Ovary (tissue), 9 donors: ENCODE results near the gene FUCA2. TPM values are rescaled to one million over a fixed set of nuclear protein-coding genes. Genes with fewer than 3 reads are reported as not detected.

Experiments used
- DNase-seq, 5 donors: peaks; one replicate each; pipeline ENCODE4 v3.0.0-alpha.2; 2019 to 2020
- H3K27ac ChIP-seq, 2 donors: fragments of 200-600 bp; one replicate each; pipeline versions ENCODE4 v1.5.1 to v1.8.0; 2019 to 2022
- H3K27me3 ChIP-seq: fragments of 200-600 bp; one replicate; pipeline ENCODE4 v1.8.0; 2022
- H3K36me3 ChIP-seq: fragments of 200-600 bp; sonication (generic); one replicate; pipeline ENCODE4 v1.5.1; 2019
- H3K4me1 ChIP-seq: one replicate; pipeline ENCODE4 v1.8.1; 2013; ENCODE audit warnings: mild to moderate bottlenecking, moderate library complexity; ENCODE audit not compliant: insufficient read depth
- H3K4me3 ChIP-seq: fragments of 200-600 bp; sonication (generic); one replicate; pipeline ENCODE4 v1.5.1; 2017
- H3K9me3 ChIP-seq, 2 donors: fragments of 200-600 bp in 1 of 2; sonication (generic) in 1 of 2; one replicate each; pipeline versions ENCODE4 v1.5.1 to v1.8.1; 2013 to 2019; ENCODE audit warnings: mild to moderate bottlenecking in 1 of 2, moderate library complexity in 1 of 2
- EP300 ChIP-seq: sonication (generic); formaldehyde crosslinking; IDR thresholded peaks from one replicate; pipeline ENCODE4 v1.6.1; 2017; ENCODE audit warnings: antibody characterized with exemption
- POLR2A ChIP-seq: fragments of 450-650 bp; IDR thresholded peaks from one replicate; pipeline ENCODE4 v1.6.1; 2017; ENCODE audit warnings: antibody characterized with exemption, mild to moderate bottlenecking, moderate library complexity
- WGBS, 3 donors: extraction: QIAGEN DNeasy Blood & Tissue Kit in 1 of 3; methylation state at CpG; one replicate each; pipeline versions ENCODE4 v1.1.5 to v1.1.7; 2013 to 2017; 5-methylcytosine and 5-hydroxymethylcytosine counted together
- intact Hi-C, 4 donors: fragments of 100-400 bp; cut with DNase I; formaldehyde crosslinking; loops; one replicate each; pipeline versions ENCODE4 v1.11.0 to v1.15.1; 2022 to 2023
- polyA plus RNA-seq, 2 donors: library from polyadenylated mRNA; stranded (reverse); fragments of 200-250 nt in 1 of 2; fragments of 350-450 nt in 1 of 2; fragmentation: Illumina TruSeq in 1 of 2; extraction: RNeasy Lipid Tissue Mini Kit (QIAGEN cat#74804) in 1 of 2; gene quantifications; one replicate each; pipeline ENCODE4 v1.2.3, GENCODE V29; 2013 to 2014
- total RNA-seq, 7 donors: library from RNA; depleted of rRNA in 2 of 7; stranded (reverse); fragments of >200 nt in 2 of 7; fragmentation: NEBNext Ultra II Directional in 3 of 7; extraction: Animal tissue kit (Norgen Biotek cat#: 25700) in 3 of 7; gene quantifications; one replicate each; pipeline versions ENCODE4 v1.1.0 to v1.2.4, GENCODE V29; 2016 to 2023
- TF ChIP-seq, protein P1 (sequence below), 3 donors: fragments of 450-650 bp in 2 of 3; fragments of 200-600 bp in 1 of 3; IDR thresholded peaks; one replicate each; pipeline versions ENCODE4 v1.5.1 to v1.8.0; 2016 to 2022; ENCODE audit warnings: antibody characterized with exemption in 3 of 3, mild to moderate bottlenecking in 1 of 3
- donor health status: DM: no; HTN: no; CAD: no; lungs with moderate emphysema.
- donor health status: DM: no; HTN: no; CAD: no.
- donor health status: Bipolar disorder and iron deficiency.
- donor health status: DM: yes; HTN: yes; CAD: no.
- donor health status: DM: no; HTN: no; CAD: no.
- donor health status: DM: yes; HTN: yes; CAD: no.

Gene FUCA2
- total and polyA plus RNA-seq, 9 donors: 23.2 to 68.1 (median 44.8) TPM

DNA sequence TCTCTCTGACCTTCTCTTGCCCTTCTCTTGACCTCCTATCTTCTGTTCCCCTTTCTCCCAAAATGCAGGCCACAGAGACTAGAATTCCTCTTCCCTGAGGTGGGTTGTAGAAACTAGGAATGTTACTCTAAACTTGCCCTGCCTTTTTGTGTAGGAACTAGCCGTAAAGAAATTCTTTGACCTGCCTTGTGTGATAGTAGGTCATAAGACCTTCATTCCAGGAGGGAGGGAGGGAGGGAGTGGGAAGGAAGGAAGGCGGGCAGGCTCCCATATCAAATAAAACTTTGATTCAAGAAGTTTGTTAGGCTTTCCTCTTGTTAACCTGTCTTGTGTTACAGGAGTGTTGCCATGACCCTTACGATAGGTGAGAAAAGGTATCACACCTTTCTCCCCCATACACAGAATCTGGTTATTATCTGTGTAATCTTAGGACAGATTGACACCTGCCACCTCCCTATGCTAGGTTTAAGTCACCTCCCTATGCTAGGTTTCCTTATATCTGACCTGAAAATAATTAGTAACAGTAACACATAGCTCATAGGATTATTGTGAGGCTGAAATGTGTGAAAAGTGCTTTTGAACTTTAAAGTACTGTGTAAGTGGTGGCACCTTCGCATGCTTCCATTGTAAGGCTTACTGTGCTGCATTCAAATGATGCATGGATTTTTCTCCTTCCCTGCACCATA is 32.6 kb upstream of the FUCA2 start:
- DNase-seq: no peak
- no peaks in the 10 kb centered on the region for H3K9me3 ChIP-seq
- H3K4me1 ChIP-seq: no peaks in the 10 kb centered on the region
- intact Hi-C loops: no loop called here
- no peak for TF ChIP-seq POLR2A
- no peak for TF ChIP-seq EP300
- TF ChIP-seq, protein P1, sequence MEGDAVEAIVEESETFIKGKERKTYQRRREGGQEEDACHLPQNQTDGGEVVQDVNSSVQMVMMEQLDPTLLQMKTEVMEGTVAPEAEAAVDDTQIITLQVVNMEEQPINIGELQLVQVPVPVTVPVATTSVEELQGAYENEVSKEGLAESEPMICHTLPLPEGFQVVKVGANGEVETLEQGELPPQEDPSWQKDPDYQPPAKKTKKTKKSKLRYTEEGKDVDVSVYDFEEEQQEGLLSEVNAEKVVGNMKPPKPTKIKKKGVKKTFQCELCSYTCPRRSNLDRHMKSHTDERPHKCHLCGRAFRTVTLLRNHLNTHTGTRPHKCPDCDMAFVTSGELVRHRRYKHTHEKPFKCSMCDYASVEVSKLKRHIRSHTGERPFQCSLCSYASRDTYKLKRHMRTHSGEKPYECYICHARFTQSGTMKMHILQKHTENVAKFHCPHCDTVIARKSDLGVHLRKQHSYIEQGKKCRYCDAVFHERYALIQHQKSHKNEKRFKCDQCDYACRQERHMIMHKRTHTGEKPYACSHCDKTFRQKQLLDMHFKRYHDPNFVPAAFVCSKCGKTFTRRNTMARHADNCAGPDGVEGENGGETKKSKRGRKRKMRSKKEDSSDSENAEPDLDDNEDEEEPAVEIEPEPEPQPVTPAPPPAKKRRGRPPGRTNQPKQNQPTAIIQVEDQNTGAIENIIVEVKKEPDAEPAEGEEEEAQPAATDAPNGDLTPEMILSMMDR (IDR thresholded peaks at IDR 0.05): no peak
- WGBS, 3 donors: 86 to 95% (median 86%) methylated on average over 4 of the region's 4 CpGs
- no peaks in the 10 kb centered on the region for H3K36me3 ChIP-seq
- H3K27ac ChIP-seq: no peak overlapping the region
- no peaks in the 10 kb centered on the region for H3K27me3 ChIP-seq
- no peak overlapping the region for H3K4me3 ChIP-seq

DNA sequence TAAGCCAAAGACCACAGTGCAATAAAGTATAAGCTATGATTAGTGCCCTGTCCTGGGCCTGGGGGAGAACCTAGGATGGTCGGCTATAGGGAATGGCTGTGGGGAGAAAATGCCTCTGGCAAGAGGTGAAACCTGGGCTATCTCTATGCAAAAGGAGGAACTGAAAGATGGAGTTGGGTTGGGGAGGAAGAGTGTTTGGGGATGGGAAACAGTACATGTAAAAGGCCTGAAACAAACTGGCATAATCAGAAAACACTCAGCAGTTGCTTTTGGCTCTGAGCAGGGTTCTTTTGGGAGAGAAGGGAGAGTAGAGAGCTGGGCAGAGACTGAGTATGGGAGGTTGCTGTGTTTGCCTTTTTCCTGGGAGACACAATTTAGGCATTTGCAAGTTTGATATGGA is 31.9 kb upstream of the FUCA2 start:
- intact Hi-C loops: no loop called here
- 78 to 82% (median 79%) methylated on average over 1 of the region's 1 CpG for WGBS, 3 donors
- H3K27ac ChIP-seq: no peak overlapping the region
- DNase-seq: no peak
- no peak overlapping the region for H3K4me3 ChIP-seq
- no peak for TF ChIP-seq POLR2A
- TF ChIP-seq, protein P1 (IDR thresholded peaks at IDR 0.05): no peak
- no peak for TF ChIP-seq EP300
- H3K27me3 ChIP-seq: no peaks in the 10 kb centered on the region
- no peaks in the 10 kb centered on the region for H3K4me1 ChIP-seq
- H3K36me3 ChIP-seq: no peaks in the 10 kb centered on the region
- H3K9me3 ChIP-seq: no peaks in the 10 kb centered on the region

DNA sequence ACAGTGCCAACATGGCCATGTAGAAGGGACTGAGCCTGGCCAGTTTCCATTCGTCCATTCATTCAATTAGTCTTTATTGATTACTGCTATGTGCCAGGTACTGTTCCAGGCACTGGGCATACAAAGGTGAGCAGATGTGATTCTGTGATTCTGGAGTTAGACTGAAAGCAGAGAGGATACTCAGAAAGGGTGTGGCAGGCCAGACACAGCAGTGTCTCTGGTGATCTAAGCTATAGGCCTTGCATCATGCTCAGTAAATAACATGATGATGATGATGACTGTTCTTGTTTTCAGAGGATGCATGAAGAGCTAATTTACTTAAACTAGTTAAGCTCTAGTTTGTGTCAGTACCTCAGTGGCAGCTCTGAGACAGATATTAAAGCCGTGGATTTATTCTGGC is 31.4 kb upstream of the FUCA2 start:
- intact Hi-C loops: no loop called here
- no peak overlapping the region for H3K27ac ChIP-seq
- no peaks in the 10 kb centered on the region for H3K27me3 ChIP-seq
- H3K36me3 ChIP-seq: no peaks in the 10 kb centered on the region
- no peaks in the 10 kb centered on the region for H3K9me3 ChIP-seq
- no peak for DNase-seq
- TF ChIP-seq, protein P1 (IDR thresholded peaks at IDR 0.05): no peak
- TF ChIP-seq POLR2A (no peak), EP300 (no peak)
- peaks cover 1% of the 10 kb centered on the region for H3K4me1 ChIP-seq
- H3K4me3 ChIP-seq: no peak overlapping the region
- WGBS, 3 donors: 86 to 94% (median 89%) methylated on average over 2 of the region's 2 CpGs

DNA sequence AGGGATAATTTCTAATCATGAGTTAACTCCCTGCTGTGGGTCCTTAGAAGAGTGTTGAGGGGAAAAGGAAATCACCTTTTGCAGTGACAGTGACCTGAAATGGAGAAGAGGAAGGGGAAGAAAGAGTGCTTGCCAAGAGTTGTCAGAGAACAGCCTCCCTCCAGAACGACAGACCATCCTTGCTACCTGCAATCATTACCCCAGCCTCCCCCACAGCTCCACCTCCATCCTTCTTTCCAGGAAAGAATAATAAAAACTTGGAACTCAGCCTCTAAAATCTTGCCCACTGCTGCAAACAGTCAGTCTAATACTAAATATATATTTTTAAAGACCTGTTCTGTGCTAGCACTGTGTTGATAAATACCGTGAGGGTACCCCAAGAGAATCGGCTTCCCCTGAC is 28.7 kb upstream of the FUCA2 start:
- intact Hi-C loops: no loop called here
- TF ChIP-seq EP300 (no peak), POLR2A (no peak)
- Histone ChIP-seq H3K27me3 (no peaks in the 10 kb centered on the region), H3K4me1 (peaks cover 2% of the 10 kb centered on the region), H3K4me3 (no peak overlapping the region), H3K9me3 (no peaks in the 10 kb centered on the region), H3K36me3 (no peaks in the 10 kb centered on the region), H3K27ac (no peak overlapping the region)
- 34 to 54% (median 48%) methylated on average over 3 of the region's 3 CpGs for WGBS, 3 donors
- no peak for DNase-seq

DNA sequence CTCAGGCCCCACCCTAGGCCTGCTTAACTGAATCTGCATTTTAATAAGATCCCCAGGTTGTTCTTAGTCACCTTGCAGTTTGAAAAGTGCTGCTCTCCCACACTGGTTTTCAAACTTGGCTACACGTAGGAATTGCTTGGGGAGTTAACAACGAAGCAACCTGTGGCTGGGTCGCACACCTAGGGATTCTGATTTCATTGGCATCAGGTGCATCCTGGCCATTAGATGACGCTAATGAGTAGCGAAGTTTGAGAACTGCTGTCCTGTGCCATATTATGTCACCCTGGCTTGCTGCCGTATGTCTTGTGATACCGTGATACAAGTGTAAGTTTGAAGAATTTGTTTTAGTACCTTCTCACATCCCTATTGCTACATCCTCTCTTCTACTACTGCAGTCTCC is 28.2 kb upstream of the FUCA2 start:
- intact Hi-C loops: no loop called here
- no peak overlapping the region for H3K4me3 ChIP-seq
- WGBS, 3 donors: 80 to 89% (median 84%) methylated on average over 7 of the region's 7 CpGs
- H3K36me3 ChIP-seq: no peaks in the 10 kb centered on the region
- H3K4me1 ChIP-seq: peaks cover 2% of the 10 kb centered on the region
- H3K27ac ChIP-seq: no peak overlapping the region
- TF ChIP-seq, protein P1 (IDR thresholded peaks at IDR 0.05): no peak
- TF ChIP-seq POLR2A: no peak
- no peak for TF ChIP-seq EP300
- no peaks in the 10 kb centered on the region for H3K27me3 ChIP-seq
- no peak for DNase-seq
- no peaks in the 10 kb centered on the region for H3K9me3 ChIP-seq
